ENCODE results near the gene PALMD. TPM values are rescaled to one million over a fixed set of nuclear protein-coding genes. Genes with fewer than 3 reads are reported as not detected.

Gene PALMD
- total RNA-seq, 1 experiment from 2014 or later: not detected

DNA sequence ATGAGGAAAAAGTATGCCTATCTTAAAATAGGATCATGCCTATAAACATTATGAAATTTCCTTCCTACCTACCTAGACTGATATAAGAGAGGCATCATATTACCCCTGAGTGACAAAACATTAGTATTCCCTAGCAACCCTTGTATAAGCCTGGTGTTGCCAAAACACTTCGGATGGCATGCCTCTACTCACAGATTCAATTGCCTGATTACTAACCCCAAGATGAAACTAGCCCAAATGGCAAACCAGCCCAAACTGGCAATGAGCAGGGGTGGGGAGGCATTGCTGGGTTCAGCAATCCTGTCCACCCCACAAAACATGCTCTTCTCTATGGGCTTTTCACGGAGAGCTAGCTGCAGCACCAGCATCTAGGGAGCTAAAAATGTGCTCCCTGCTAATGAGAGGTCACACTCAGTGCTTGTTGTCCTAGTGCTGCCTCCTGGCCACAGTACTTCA, 13.9 kb downstream of the PALMD start:
- H3K79me2 ChIP-seq (ENCODE audit: insufficient read depth, low read length): no peaks in the 10 kb centered on the region
- no peak overlapping the region for H2BK12ac ChIP-seq (ENCODE audit: insufficient read length, low read depth, low read length)
- no peak overlapping the region; the same call in 1 of the 2 replicates for H3K4ac ChIP-seq (ENCODE audit: low read depth, low read length)
- no peak overlapping the region for H2BK120ac ChIP-seq (ENCODE audit: low read depth, low read length, poor library complexity, severe bottlenecking)
- H3K27me3 ChIP-seq (ENCODE audit: insufficient read depth, low read length): no peaks in the 10 kb centered on the region
- Mint-ChIP-seq H3K4me3 (no peak overlapping the region), H3K27ac (no peak overlapping the region; a peak in 1 of 7 replicates), H3K9me3 (no peaks in the 10 kb centered on the region), H3K27me3 (ENCODE audit: low read depth) (no peaks in the 10 kb centered on the region), H3K4me1 (peaks cover 2 to 3% of the 10 kb centered on the region in 2 experiments; a peak in 1 of 4 replicates), H3K36me3 (ENCODE audit: insufficient read depth in 1 of 3, low read depth in 3 of 3) (no peaks in the 10 kb centered on the region)
- WGBS (ENCODE audit: extremely low coverage, insufficient read length, low lambda C conversion rate): no CpG with 5 or more reads among the region's 2 CpGs
- H4K5ac ChIP-seq (ENCODE audit: insufficient read length, low read depth, low read length): no peak overlapping the region
- H2AFZ ChIP-seq (ENCODE audit: low read length): no peak overlapping the region
- no peak overlapping the region for H3K23ac ChIP-seq (ENCODE audit: insufficient read length, low read depth, low read length)
- H3K79me1 ChIP-seq (ENCODE audit: insufficient read depth, low read depth, low read length, poor library complexity, severe bottlenecking): no peaks in the 10 kb centered on the region
- H3K18ac ChIP-seq (ENCODE audit: insufficient read length, low read depth, low read length): peak overlapping the region; percentile 13
- H2BK20ac ChIP-seq (ENCODE audit: low read depth, low read length, poor library complexity, severe bottlenecking): no peak overlapping the region
- DNase-seq: no peak
- no peaks in the 10 kb centered on the region for H3K23me2 ChIP-seq (ENCODE audit: insufficient read length, low read depth, low read length, poor library complexity, severe bottlenecking)
- H3K14ac ChIP-seq (ENCODE audit: insufficient read depth, low read length): peak overlapping the region; percentile 44
- no peak overlapping the region for H2AK5ac ChIP-seq (ENCODE audit: insufficient read length, low read length)
- no peak overlapping the region for H4K8ac ChIP-seq (replicated peaks; ENCODE audit: insufficient read length, low read depth, low read length)
- H3K9ac ChIP-seq (ENCODE audit: extremely low read depth, insufficient read length, low read length): no peak overlapping the region
- H3K9me3 ChIP-seq (ENCODE audit: control insufficient read depth, low read depth, low read length): no peaks in the 10 kb centered on the region
- no peak overlapping the region for H4K91ac ChIP-seq (ENCODE audit: insufficient read length, low read depth, low read length)
- no peak overlapping the region for H3K27ac ChIP-seq (ENCODE audit: insufficient read length, low read depth, low read length)
- no peak overlapping the region for H3K4me2 ChIP-seq (ENCODE audit: insufficient read depth, insufficient read length, low read length)
- H4K20me1 ChIP-seq (ENCODE audit: control insufficient read depth, insufficient read depth, insufficient read length): no peaks in the 10 kb centered on the region
- no peak overlapping the region for H2BK5ac ChIP-seq (ENCODE audit: insufficient read length, low read length)
- H3K4me1 ChIP-seq (ENCODE audit: insufficient read depth, low read length): peaks cover 2% of the 10 kb centered on the region; the same call in 1 of the 2 replicates
- H3T11ph ChIP-seq (ENCODE audit: low read length): peak overlapping the region; percentile 2
- no peak overlapping the region for H3K56ac ChIP-seq (ENCODE audit: insufficient read length, low read depth, low read length)
- TF ChIP-seq, protein P1, sequence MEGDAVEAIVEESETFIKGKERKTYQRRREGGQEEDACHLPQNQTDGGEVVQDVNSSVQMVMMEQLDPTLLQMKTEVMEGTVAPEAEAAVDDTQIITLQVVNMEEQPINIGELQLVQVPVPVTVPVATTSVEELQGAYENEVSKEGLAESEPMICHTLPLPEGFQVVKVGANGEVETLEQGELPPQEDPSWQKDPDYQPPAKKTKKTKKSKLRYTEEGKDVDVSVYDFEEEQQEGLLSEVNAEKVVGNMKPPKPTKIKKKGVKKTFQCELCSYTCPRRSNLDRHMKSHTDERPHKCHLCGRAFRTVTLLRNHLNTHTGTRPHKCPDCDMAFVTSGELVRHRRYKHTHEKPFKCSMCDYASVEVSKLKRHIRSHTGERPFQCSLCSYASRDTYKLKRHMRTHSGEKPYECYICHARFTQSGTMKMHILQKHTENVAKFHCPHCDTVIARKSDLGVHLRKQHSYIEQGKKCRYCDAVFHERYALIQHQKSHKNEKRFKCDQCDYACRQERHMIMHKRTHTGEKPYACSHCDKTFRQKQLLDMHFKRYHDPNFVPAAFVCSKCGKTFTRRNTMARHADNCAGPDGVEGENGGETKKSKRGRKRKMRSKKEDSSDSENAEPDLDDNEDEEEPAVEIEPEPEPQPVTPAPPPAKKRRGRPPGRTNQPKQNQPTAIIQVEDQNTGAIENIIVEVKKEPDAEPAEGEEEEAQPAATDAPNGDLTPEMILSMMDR (conservative IDR thresholded peaks at IDR 0.05): no peak
- H2BK15ac ChIP-seq (ENCODE audit: low read depth, low read length): no peak overlapping the region

All from H9 (cell line).